Thoracic aorta (tissue), 2 donors: Measurements from ENCODE around the gene SUMO1. TPM values are rescaled to one million over a fixed set of nuclear protein-coding genes. Genes with fewer than 3 reads are reported as not detected.

Source experiments
- ATAC-seq: fragments of 150-250 bp; one replicate; pipeline ENCODE4 v1.8.0; 2017; ENCODE audit warnings: low read depth; ENCODE audit not compliant: insufficient number of reproducible peaks, low FRiP score
- DNase-seq: peaks from one replicate; pipeline ENCODE4 v3.0.0-alpha.2; 2020; ENCODE audit warnings: low spot score
- H3K27ac ChIP-seq, 2 donors: fragments of 200-600 bp; sonication (generic); 1 replicate in 1 of 2; 2 replicates in 1 of 2; pipeline ENCODE4 v1.5.1; 2016; ENCODE audit warnings: mild to moderate bottlenecking in 2 of 2, moderate library complexity in 2 of 2
- H3K27me3 ChIP-seq: fragments of 200-600 bp; sonication (generic); replicated peaks from 2 replicates; pipeline ENCODE4 v1.6.0; 2016; ENCODE audit warnings: mild to moderate bottlenecking; ENCODE audit not compliant: insufficient read depth
- H3K36me3 ChIP-seq: fragments of 200-600 bp; sonication (generic); one replicate; pipeline ENCODE4 v1.5.1; 2016
- H3K4me1 ChIP-seq, 2 donors: fragments of 200-600 bp; sonication (generic); 1 replicate in 1 of 2; 2 replicates in 1 of 2; pipeline versions ENCODE4 v1.5.1 to v1.6.0; 2016; ENCODE audit warnings: low read depth in 2 of 2, mild to moderate bottlenecking in 1 of 2; ENCODE audit not compliant: control insufficient read depth in 1 of 2
- H3K4me3 ChIP-seq: fragments of 200-600 bp; sonication (generic); 2 replicates; pipeline ENCODE4 v1.5.1; 2016; ENCODE audit warnings: mild to moderate bottlenecking
- H3K9me3 ChIP-seq: fragments of 200-600 bp; sonication (generic); 2 replicates; pipeline ENCODE4 v1.5.1; 2016
- CTCF ChIP-seq: fragments of 200-600 bp; sonication (generic); IDR thresholded peaks from one replicate; pipeline ENCODE4 v1.5.1; 2019; ENCODE audit warnings: antibody characterized with exemption
- total RNA-seq, 2 donors: library from RNA; depleted of rRNA; stranded (reverse); fragments of >200 nt; gene quantifications; one replicate each; pipeline versions ENCODE4 v1.1.0 to v1.2.3, GENCODE V29; 2016

The SUMO1 gene
- total RNA-seq, 2 donors from 2014 or later = 36.8 to 55.2 TPM

GRCh38 chr2:202270487-202270886 is 32.1 kb upstream of the SUMO1 start:
- ATAC-seq = no peak
- no peak for TF ChIP-seq CTCF
- peaks cover 2 to 17% of the 10 kb centered on the region in 2 donors for H3K4me1 ChIP-seq

GRCh38 chr2:202269585-202269984 is 31.2 kb upstream of the SUMO1 start:
- Histone ChIP-seq H3K4me1 (peaks cover 2 to 17% of the 10 kb centered on the region in 2 donors), H3K27ac (no peak overlapping the region), H3K36me3 (no peaks in the 10 kb centered on the region), H3K9me3 (no peaks in the 10 kb centered on the region), H3K4me3 (no peak overlapping the region), H3K27me3 (no peaks in the 10 kb centered on the region)
- TF ChIP-seq CTCF = no peak
- DNase-seq (no peak), ATAC-seq (no peak)

More at GRCh38 chr2:202270487-202270886, 32.1 kb upstream of the SUMO1 start:
- no peaks in the 10 kb centered on the region for H3K9me3 ChIP-seq
- H3K27me3 ChIP-seq = no peaks in the 10 kb centered on the region
- no peak overlapping the region for H3K4me3 ChIP-seq
- peaks cover 2% of the 10 kb centered on the region for H3K36me3 ChIP-seq
- H3K27ac ChIP-seq = no peak overlapping the region
- DNase-seq = no peak

- TF ChIP-seq CTCF = no peak
- no peaks in the 10 kb centered on the region for H3K36me3 ChIP-seq
- H3K4me1 ChIP-seq = peaks cover 2 to 17% of the 10 kb centered on the region in 2 donors
- H3K9me3 ChIP-seq = no peaks in the 10 kb centered on the region
- H3K27me3 ChIP-seq = no peaks in the 10 kb centered on the region
- H3K27ac ChIP-seq = no peak overlapping the region
- no peak for DNase-seq
- no peak for ATAC-seq
- peak overlapping the region; percentile 98 for H3K4me3 ChIP-seq
These were observed 29.1 kb upstream of the SUMO1 start for GRCh38 chr2:202267495-202267894.

- peak; percentile 94 for ATAC-seq
- Histone ChIP-seq H3K27ac (peak within 1 kb of the TSS; percentile 93 to 97), H3K27me3 (no peaks in the 10 kb centered on the region), H3K4me1 (peaks cover 0 to 17% of the 10 kb centered on the region in 2 donors), H3K36me3 (no peaks in the 10 kb centered on the region), H3K4me3 (peak within 1 kb of the TSS; percentile 98), H3K9me3 (no peaks in the 10 kb centered on the region)
- peak; percentile 78 for DNase-seq
- no peak for TF ChIP-seq CTCF
These were observed 27.3 kb upstream of the SUMO1 start, which contains the start of gene NOP58 for GRCh38 chr2:202265467-202266277. Gene NOP58 (plus strand): TSS chr2:202265763. CDS start chr2:202265942, 179 bp downstream.

- TF ChIP-seq CTCF = no peak
- no peaks in the 10 kb centered on the region for H3K27me3 ChIP-seq
- ATAC-seq (no peak), DNase-seq (no peak)
- H3K9me3 ChIP-seq = no peaks in the 10 kb centered on the region
- H3K4me1 ChIP-seq = peaks cover 0 to 3% of the 10 kb centered on the region in 2 donors
- no peaks in the 10 kb centered on the region for H3K36me3 ChIP-seq
- no peak overlapping the region for H3K27ac ChIP-seq
- no peak overlapping the region for H3K4me3 ChIP-seq
These were observed 23.1 kb upstream of the SUMO1 start for GRCh38 chr2:202261531-202261930.
